ENCODE data around the gene SPPL2A. TPM values are rescaled to one million over a fixed set of nuclear protein-coding genes. Genes with fewer than 3 reads are reported as not detected.
"Not testable (repeated sequence)": the region's sequence is repeated elsewhere in the genome, so short reads cannot be mapped to it uniquely, and the experiment has no call there.

Gene SPPL2A, protein sequence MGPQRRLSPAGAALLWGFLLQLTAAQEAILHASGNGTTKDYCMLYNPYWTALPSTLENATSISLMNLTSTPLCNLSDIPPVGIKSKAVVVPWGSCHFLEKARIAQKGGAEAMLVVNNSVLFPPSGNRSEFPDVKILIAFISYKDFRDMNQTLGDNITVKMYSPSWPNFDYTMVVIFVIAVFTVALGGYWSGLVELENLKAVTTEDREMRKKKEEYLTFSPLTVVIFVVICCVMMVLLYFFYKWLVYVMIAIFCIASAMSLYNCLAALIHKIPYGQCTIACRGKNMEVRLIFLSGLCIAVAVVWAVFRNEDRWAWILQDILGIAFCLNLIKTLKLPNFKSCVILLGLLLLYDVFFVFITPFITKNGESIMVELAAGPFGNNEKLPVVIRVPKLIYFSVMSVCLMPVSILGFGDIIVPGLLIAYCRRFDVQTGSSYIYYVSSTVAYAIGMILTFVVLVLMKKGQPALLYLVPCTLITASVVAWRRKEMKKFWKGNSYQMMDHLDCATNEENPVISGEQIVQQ
- total RNA-seq, result 10 to 100 TPM; 38.6 to 56.3 TPM
- polyA plus RNA-seq, result 10 to 100 TPM; 33.3 to 74.3 (median 43.0) TPM
- 21.5 to 84.8 (median 51.3) reads per million in 6 experiments for total RNA-seq

GRCh38 chr15:50765195-50765967 lies at the start of gene SPPL2A:
Gene SPPL2A, minus strand, starts transcription at chr15:50765706. Its CDS starts 173 bp downstream, at chr15:50765533.
- DNase-seq (peak; percentile 45 to 82 (median 70)), ATAC-seq (peak; percentile 90 to 93)
- no peaks in the 10 kb centered on the region for H3K27me3 Mint-ChIP-seq
- peaks cover 25 to 52% (median 48%) of the 10 kb centered on the region in 4 donors for H3K4me1 Mint-ChIP-seq
- no peaks in the 10 kb centered on the region for H3K9me3 Mint-ChIP-seq
- POLR2A ChIA-PET, result interaction anchor here (0.5 to 1.9 kb wide), 8 partner anchors 14 to 1963 kb away, joined by 3 to 6 read pairs (median 4); partner anchors contain the start of genes DTWD1, FAM227B, GABPB1 and TRPM7
- H3K36me3 Mint-ChIP-seq, result peaks cover 0 to 7% (median 0%) of the 10 kb centered on the region in 3 donors
- peak within 1 kb of the TSS; percentile 86 to 95 (median 94) for H3K27ac Mint-ChIP-seq
- H3K4me3 Mint-ChIP-seq, result peak within 1 kb of the TSS; percentile 81 to 96 (median 91)

GRCh38 chr15:50814634-50815033 lies 49.1 kb upstream of the SPPL2A start:
- Mint-ChIP-seq H3K36me3 (no peaks in the 10 kb centered on the region), H3K9me3 (no peaks in the 10 kb centered on the region), H3K27ac (no peak overlapping the region), H3K27me3 (peaks cover 0 to 6% (median 4%) of the 10 kb centered on the region in 5 donors), H3K4me3 (no peak overlapping the region), H3K4me1 (no peaks in the 10 kb centered on the region)
- ATAC-seq (no peak), DNase-seq (no peak)
- POLR2A ChIA-PET, result no interaction called here

DNA sequence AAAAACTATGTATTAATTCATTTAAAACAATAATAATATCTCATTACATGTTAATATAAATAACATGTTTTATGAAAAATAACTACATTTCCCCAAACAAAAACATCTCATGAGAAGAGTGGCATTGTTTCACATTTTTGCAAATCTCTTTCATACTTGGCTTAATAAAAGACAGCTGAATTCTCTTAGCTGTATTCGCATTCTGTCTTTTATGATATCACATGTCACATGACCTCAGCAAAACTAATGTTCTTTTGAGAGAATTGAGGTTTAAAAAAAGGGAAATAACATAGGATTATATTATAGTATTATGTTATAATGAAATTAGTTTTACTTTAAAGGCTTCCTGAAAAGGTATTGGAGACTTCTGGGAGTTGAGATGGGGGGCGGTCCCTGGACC lies 48.4 kb upstream of the SPPL2A start:
- POLR2A ChIA-PET, result no interaction called here
- H3K27ac Mint-ChIP-seq, result no peak overlapping the region
- H3K36me3 Mint-ChIP-seq, result no peaks in the 10 kb centered on the region
- H3K9me3 Mint-ChIP-seq, result no peaks in the 10 kb centered on the region
- H3K4me1 Mint-ChIP-seq, result no peaks in the 10 kb centered on the region
- no peak overlapping the region for H3K4me3 Mint-ChIP-seq
- DNase-seq (no peak), ATAC-seq (no peak)
- H3K27me3 Mint-ChIP-seq, result peaks cover 0 to 5% (median 4%) of the 10 kb centered on the region in 5 donors

DNA sequence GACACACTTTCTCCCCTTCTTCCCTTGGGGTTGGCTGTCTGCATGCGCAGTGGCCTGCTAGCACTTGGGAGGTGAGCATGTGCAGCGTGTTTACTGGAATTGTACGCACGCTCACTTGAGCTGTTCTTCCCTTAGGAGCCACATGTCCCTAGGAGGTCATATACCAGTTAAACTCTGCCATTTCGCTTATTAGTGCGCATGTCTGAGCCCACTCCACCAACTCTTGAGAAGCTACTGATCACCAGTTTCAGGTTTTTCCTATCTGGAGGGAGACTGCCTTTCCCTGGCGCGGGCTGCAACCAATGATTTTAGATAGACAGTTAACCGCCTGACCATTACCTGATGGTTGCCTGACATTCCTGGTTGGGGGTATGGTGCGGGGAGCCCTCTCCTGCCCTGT lies 47.6 kb upstream of the SPPL2A start:
- H3K36me3 Mint-ChIP-seq, result no peaks in the 10 kb centered on the region
- no peak overlapping the region for H3K4me3 Mint-ChIP-seq
- DNase-seq (no peak), ATAC-seq (no peak)
- no peak overlapping the region for H3K27ac Mint-ChIP-seq
- H3K9me3 Mint-ChIP-seq, result no peaks in the 10 kb centered on the region
- peaks cover 0 to 6% (median 4%) of the 10 kb centered on the region in 5 donors for H3K27me3 Mint-ChIP-seq
- H3K4me1 Mint-ChIP-seq, result no peaks in the 10 kb centered on the region
- POLR2A ChIA-PET, result no interaction called here

DNA sequence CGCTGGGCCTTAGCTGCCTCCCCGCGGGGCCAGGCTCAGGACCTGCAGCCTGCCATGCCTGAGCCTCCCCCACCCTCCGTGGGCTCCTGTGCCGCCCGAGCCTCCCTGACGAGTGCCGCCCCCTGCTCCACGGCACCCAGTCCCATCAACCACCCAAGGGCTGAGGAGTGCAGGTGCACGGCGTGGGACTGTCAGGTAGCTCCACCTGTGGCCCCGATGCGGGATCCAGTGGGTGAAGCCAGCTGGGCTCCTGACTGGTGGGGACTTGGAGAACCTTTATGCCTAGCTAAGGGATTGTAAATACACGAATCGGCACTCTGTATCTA lies 46.6 kb upstream of the SPPL2A start:
- H3K36me3 Mint-ChIP-seq, H3K4me3 Mint-ChIP-seq, H3K4me1 Mint-ChIP-seq, ATAC-seq, H3K9me3 Mint-ChIP-seq, DNase-seq, H3K27ac Mint-ChIP-seq, H3K27me3 Mint-ChIP-seq, POLR2A ChIA-PET: not testable (repeated sequence)

DNA sequence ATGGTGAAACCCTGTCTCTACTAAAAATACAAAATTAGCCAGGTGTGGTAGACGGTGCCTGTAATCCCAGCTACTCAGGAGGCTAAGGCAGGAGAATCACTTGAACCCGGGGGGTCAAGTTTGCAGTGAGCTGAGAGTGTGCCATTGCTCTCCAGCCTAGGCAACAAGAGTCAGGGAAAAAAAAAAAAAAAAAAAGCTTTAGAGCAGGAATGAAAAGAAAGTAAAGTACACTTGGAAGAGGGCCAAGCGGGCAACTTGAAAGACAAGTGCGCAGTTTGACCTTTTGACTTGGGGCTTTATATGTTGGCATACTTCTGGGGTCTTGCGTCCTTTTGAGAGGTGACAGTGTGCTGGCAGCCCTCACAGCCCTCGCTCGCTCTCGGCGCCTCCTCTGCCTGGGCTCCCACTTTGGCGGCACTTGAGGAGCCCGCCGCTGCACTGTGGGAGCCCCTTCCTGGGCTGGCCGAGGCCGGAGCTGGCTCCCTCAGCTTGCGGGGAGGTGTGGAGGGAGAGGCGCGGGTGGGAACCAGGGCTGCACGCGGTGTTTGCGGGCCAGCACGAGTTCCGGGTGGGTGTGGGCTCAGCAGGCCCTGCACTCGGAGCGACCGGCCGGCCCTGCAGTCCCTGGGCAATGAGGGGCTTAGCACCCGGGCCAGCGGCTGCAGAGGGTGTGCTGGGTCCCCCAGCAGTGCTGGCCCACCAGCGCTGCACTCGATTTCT lies 46.1 kb upstream of the SPPL2A start:
- not testable (repeated sequence) for H3K4me1 Mint-ChIP-seq, DNase-seq, H3K9me3 Mint-ChIP-seq, H3K27ac Mint-ChIP-seq, ATAC-seq, H3K27me3 Mint-ChIP-seq, H3K36me3 Mint-ChIP-seq, H3K4me3 Mint-ChIP-seq
- POLR2A ChIA-PET, result interaction anchor here (0.6 kb wide), 1 partner anchor 51 kb away, joined by 4 read pairs; no protein-coding TSS in a partner anchor

GRCh38 chr15:50810128-50810527 lies 44.6 kb upstream of the SPPL2A start:
- DNase-seq (no peak), ATAC-seq (no peak)
- H3K27me3 Mint-ChIP-seq, result peaks cover 0 to 3% (median 0%) of the 10 kb centered on the region in 5 donors
- no peak overlapping the region for H3K4me3 Mint-ChIP-seq
- H3K36me3 Mint-ChIP-seq, result no peaks in the 10 kb centered on the region
- H3K27ac Mint-ChIP-seq, result no peak overlapping the region
- POLR2A ChIA-PET, result no interaction called here
- no peaks in the 10 kb centered on the region for H3K9me3 Mint-ChIP-seq
- no peaks in the 10 kb centered on the region for H3K4me1 Mint-ChIP-seq

DNA sequence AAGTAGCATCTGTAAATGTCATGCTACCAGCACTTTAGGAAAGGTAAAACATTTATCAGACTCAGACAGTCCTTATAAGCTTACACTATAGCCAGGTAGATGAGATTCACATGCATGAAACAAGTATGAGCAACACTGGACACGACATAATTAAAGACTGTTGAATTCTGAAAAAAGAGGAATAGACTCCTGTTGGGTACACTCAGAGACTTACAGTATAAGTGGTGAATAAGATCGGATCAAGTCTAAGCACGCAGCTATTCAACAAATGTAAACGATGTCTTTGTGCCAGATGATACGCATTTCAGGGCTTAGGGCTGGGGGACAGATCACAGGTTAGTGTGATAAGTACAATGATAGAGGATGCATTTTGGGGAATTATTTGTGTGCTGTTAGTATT lies 43.2 kb upstream of the SPPL2A start:
- H3K27ac Mint-ChIP-seq, result no peak overlapping the region
- H3K36me3 Mint-ChIP-seq, result no peaks in the 10 kb centered on the region
- no peaks in the 10 kb centered on the region for H3K9me3 Mint-ChIP-seq
- no peak for DNase-seq
- no peak overlapping the region for H3K4me3 Mint-ChIP-seq
- H3K4me1 Mint-ChIP-seq, result no peaks in the 10 kb centered on the region
- POLR2A ChIA-PET, result no interaction called here
- peaks cover 0 to 3% (median 0%) of the 10 kb centered on the region in 5 donors for H3K27me3 Mint-ChIP-seq
- ATAC-seq, result no peak

DNA sequence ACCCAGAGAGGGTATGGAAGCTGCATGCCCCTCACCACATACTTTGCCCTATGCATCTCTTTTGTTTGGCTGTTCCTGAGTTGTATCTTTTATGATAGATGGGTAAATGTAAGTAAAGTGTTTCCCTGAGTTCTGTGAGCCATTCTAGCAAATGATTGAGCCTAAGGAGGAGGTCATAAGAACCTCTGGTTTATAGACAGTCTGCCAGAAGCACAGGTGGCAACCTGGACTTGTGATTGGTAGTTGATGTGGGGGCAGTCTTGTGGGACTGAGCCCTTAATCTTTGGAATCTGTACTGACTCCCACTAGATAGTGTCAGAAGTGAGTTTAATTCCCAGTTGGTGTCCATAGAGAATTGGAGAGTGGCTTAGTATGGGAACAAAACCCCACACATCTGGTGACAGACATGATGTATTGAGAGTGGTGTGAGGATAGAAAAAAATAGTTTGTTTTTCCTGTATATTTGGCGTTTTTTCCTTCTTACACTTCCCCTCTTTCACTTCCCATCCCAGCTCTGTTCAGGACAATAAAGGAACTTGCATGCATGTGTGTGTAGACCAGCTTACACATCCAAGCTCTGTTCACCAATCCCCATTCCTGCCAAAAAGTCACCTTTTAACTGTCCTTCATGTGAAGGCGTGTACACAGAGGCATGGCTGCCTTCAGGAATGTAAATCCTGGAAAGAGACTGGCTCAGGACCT lies 38.1 kb upstream of the SPPL2A start:
- POLR2A ChIA-PET, result no interaction called here
- ATAC-seq, result no peak
- H3K9me3 Mint-ChIP-seq, result no peaks in the 10 kb centered on the region
- no peaks in the 10 kb centered on the region for H3K36me3 Mint-ChIP-seq
- peaks cover 0 to 3% (median 0%) of the 10 kb centered on the region in 5 donors for H3K27me3 Mint-ChIP-seq
- no peaks in the 10 kb centered on the region for H3K4me1 Mint-ChIP-seq
- DNase-seq, result no peak
- no peak overlapping the region for H3K4me3 Mint-ChIP-seq
- peak overlapping the region in 1 of 10 donors; percentile 6 for H3K27ac Mint-ChIP-seq

GRCh38 chr15:50800715-50801114 lies 35.2 kb upstream of the SPPL2A start:
- no peaks in the 10 kb centered on the region for H3K27me3 Mint-ChIP-seq
- no peaks in the 10 kb centered on the region for H3K4me1 Mint-ChIP-seq
- no peaks in the 10 kb centered on the region for H3K36me3 Mint-ChIP-seq
- DNase-seq (no peak), ATAC-seq (no peak)
- H3K4me3 Mint-ChIP-seq, result no peak overlapping the region
- H3K27ac Mint-ChIP-seq, result no peak overlapping the region
- POLR2A ChIA-PET, result no interaction called here
- no peaks in the 10 kb centered on the region for H3K9me3 Mint-ChIP-seq

DNA sequence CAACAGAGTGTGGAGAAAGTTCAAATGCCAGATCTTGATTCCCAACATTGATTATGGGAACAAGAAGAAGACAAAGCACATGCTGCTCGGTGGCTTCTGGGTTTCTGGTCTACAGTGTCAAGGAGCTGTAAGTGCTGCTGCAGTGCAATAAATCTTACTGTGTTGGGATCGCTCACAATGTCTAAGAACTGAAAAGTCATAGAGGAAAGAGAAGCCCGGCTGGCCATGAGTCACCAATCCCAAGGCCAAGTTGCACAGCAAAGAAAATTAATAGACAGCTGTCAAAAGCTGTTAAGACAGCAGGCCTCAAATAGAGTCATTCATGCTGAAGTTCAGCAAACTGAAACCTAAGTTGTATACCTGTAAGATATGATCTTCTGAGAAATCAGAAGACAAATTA lies 33.2 kb upstream of the SPPL2A start:
- no peaks in the 10 kb centered on the region for H3K4me1 Mint-ChIP-seq
- H3K27ac Mint-ChIP-seq, result no peak overlapping the region
- no peak for ATAC-seq
- no peak overlapping the region for H3K4me3 Mint-ChIP-seq
- POLR2A ChIA-PET, result no interaction called here
- no peak for DNase-seq
- no peaks in the 10 kb centered on the region for H3K27me3 Mint-ChIP-seq
- H3K9me3 Mint-ChIP-seq, result no peaks in the 10 kb centered on the region
- no peaks in the 10 kb centered on the region for H3K36me3 Mint-ChIP-seq

DNA sequence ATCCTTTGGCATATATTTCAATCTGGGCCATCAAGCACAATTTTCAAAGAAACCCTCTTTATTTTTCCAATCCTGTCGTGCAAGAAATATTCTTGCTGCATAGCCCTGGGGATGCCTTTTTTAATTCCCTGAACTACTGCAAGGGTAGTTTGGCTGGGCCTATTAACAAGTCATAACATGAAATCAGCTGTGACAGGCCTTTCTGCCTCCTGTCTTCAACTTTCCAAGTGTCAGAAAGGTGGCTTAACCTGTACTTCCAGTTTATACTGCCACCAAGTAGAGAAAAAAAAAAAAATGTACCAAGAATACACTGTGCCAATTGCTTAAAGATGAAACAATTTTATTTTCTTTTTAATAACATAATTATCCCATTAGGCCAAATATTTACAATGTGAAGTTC lies 32.4 kb upstream of the SPPL2A start:
- no peak overlapping the region for H3K27ac Mint-ChIP-seq
- H3K4me3 Mint-ChIP-seq, result no peak overlapping the region
- H3K36me3 Mint-ChIP-seq, result no peaks in the 10 kb centered on the region
- H3K4me1 Mint-ChIP-seq, result no peaks in the 10 kb centered on the region
- H3K27me3 Mint-ChIP-seq, result no peaks in the 10 kb centered on the region
- no peak for DNase-seq
- ATAC-seq, result no peak
- no peaks in the 10 kb centered on the region for H3K9me3 Mint-ChIP-seq
- POLR2A ChIA-PET, result no interaction called here

Data from naive thymus-derived CD8-positive, alpha-beta T cell (primary cell).